ENCODE results near the gene DDX1. TPM values are rescaled to one million over a fixed set of nuclear protein-coding genes. Genes with fewer than 3 reads are reported as not detected.

DDX1 gene
- total and polyA plus RNA-seq, 12 donors: 39.4 to 122 (median 77.2) TPM

DNA sequence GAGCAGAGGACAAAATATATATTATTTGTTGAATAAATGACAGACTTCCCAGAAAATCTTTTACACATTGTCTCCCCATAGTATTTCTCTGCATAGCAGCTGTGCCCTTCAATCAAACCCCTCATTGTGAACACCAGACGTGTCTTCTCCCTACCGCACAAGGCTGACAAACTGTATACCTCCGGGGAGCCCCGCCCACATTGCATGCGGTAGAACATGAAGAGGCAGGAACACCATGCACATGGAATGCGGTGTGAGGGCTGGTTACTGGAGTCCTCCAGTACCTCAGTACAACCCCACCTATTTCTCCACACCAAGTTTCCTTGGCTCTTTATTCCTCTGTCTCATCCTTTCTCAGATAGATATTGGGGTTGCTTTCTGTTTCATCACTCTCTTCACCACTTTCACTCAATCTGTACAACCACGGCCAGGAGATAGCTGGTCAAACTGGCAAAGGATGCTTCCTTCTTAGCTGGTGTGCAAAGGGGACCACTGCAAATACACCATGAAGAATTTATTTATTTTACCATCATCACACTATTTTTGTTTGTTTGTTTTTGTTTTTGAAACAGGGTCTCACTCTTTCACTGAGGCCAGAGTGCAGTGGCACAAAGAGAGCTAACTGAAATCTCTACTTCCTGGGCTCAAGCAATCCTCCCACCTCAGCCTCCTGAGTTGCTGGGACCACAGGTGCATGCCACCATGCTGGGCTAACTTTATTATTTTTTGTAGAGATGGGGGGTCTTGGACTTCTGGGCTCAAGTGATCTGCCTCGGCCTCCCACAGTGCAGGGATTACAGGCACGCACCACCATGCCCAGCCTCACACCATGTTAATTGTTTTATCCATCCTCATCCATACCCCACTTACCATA is 28.2 kb upstream of the DDX1 start:
- intact Hi-C loops (cut with DNase I): no loop called here
- Histone ChIP-seq H3K27ac (no peak overlapping the region), H3K4me3 (no peak overlapping the region), H3K36me3 (replicated peaks in 1 of 2) (no peaks in the 10 kb centered on the region), H3K4me1 (replicated peaks in 1 of 2) (peaks cover 18 to 19% of the 10 kb centered on the region in 2 donors), H3K9me3 (replicated peaks in 1 of 3) (no peaks in the 10 kb centered on the region), H3K27me3 (no peaks in the 10 kb centered on the region)
- WGBS, 4 donors: 82 to 90% (median 87%) methylated on average over 9 of the region's 9 CpGs
- TF ChIP-seq, protein P1, sequence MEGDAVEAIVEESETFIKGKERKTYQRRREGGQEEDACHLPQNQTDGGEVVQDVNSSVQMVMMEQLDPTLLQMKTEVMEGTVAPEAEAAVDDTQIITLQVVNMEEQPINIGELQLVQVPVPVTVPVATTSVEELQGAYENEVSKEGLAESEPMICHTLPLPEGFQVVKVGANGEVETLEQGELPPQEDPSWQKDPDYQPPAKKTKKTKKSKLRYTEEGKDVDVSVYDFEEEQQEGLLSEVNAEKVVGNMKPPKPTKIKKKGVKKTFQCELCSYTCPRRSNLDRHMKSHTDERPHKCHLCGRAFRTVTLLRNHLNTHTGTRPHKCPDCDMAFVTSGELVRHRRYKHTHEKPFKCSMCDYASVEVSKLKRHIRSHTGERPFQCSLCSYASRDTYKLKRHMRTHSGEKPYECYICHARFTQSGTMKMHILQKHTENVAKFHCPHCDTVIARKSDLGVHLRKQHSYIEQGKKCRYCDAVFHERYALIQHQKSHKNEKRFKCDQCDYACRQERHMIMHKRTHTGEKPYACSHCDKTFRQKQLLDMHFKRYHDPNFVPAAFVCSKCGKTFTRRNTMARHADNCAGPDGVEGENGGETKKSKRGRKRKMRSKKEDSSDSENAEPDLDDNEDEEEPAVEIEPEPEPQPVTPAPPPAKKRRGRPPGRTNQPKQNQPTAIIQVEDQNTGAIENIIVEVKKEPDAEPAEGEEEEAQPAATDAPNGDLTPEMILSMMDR (IDR thresholded peaks at IDR 0.05): no peak
- no peak for TF ChIP-seq POLR2A (IDR thresholded peaks at IDR 0.05)
- DNase-seq: no peak

DNA sequence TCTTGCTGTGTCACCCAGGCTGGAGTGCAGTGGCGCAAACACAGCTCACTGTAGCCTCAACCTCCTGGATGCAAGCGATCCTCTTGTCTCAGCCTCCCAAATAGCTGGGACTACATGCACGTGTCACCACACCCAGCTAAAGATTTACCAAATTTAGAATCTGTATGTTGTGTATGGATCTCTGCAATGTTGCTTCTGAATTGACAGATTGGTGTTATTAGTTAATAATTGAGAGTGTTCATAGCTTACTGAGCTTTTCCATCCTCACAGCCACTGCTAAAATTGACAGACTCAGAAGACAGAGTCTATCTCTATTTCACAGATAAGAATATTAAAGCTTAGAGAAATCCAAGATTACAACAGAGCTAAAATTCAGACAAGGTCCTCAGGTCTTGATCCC is 26.3 kb upstream of the DDX1 start:
- TF ChIP-seq, protein P1 (IDR thresholded peaks at IDR 0.05): no peak
- no peak for TF ChIP-seq POLR2A (IDR thresholded peaks at IDR 0.05)
- no peak for DNase-seq
- Histone ChIP-seq H3K27ac (no peak overlapping the region), H3K9me3 (replicated peaks in 1 of 3) (no peaks in the 10 kb centered on the region), H3K4me3 (no peak overlapping the region), H3K36me3 (replicated peaks in 1 of 2) (no peaks in the 10 kb centered on the region), H3K4me1 (replicated peaks in 1 of 2) (peaks cover under 1 to 7% of the 10 kb centered on the region in 2 donors), H3K27me3 (no peaks in the 10 kb centered on the region)
- 76 to 82% (median 80%) methylated on average over 3 of the region's 3 CpGs for WGBS, 4 donors
- intact Hi-C loops (cut with DNase I): no loop called here

DNA sequence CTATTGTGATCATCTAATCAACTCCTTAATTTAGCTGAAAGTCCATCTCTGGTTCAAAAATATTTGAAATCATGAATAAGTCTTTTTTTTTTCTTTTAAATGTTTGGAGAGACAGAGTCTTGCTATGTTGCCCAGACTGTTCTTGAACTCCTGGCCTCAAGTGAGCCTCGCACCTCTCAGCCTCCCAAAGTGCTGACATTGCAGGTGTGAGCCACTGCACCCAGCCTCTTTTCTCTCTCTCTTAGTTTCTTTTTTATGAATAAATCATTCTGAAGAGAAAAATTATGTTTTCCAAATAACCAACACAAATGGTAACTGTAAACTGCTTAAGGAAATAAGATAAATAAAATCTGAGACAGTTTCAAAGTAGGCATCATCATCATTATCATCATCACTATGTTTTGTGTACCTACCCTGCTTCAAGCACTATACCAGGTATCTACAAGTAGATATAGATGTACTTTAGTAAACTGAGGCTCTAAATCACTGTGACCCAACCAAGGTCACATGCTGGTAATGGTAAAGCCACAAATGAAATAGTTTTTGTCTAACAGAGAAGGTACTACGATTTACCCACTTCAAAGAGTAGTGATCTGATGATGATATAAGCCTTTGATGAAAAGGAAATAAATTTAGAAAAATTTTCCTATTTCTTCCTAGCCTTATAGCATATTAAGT is 25.5 kb upstream of the DDX1 start:
- intact Hi-C loops (cut with DNase I): no loop called here
- WGBS, 4 donors: 30 to 39% (median 37%) methylated on average over 2 of the region's 2 CpGs
- DNase-seq: no peak
- TF ChIP-seq, protein P1 (IDR thresholded peaks at IDR 0.05): no peak
- no peak for TF ChIP-seq POLR2A (IDR thresholded peaks at IDR 0.05)
- Histone ChIP-seq H3K9me3 (replicated peaks in 1 of 3) (no peaks in the 10 kb centered on the region), H3K4me1 (replicated peaks in 1 of 2) (peaks cover 0 to 7% of the 10 kb centered on the region in 2 donors), H3K36me3 (replicated peaks in 1 of 2) (no peaks in the 10 kb centered on the region), H3K27ac (no peak overlapping the region), H3K27me3 (no peaks in the 10 kb centered on the region), H3K4me3 (no peak overlapping the region)

DNA sequence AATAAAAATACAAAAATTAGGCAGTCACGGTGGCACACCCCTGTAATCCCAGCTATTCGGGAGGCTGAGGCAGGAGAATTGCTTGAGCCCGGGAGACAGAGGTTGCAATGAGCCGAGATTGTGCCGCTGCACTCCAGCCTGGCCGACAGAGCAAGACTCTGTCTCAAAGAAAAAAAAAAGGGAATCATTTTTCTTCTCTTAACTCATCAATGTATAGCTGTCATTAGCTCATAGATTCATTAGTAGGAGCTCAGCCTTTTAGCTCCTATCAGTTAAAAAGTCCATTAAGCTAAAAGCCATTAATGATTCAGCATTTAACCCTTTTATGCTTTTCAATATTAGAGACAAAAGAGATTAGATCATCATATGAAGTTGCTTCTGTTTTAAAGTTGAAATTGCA is 24.8 kb upstream of the DDX1 start:
- Histone ChIP-seq H3K27me3 (no peaks in the 10 kb centered on the region), H3K4me3 (no peak overlapping the region), H3K27ac (no peak overlapping the region), H3K9me3 (replicated peaks in 1 of 3) (no peaks in the 10 kb centered on the region), H3K36me3 (replicated peaks in 1 of 2) (no peaks in the 10 kb centered on the region), H3K4me1 (replicated peaks in 1 of 2) (peaks cover 0 to under 1% of the 10 kb centered on the region in 2 donors)
- TF ChIP-seq POLR2A (IDR thresholded peaks at IDR 0.05): no peak
- TF ChIP-seq, protein P1 (IDR thresholded peaks at IDR 0.05): no peak
- DNase-seq: no peak
- intact Hi-C loops (cut with DNase I): no loop called here
- whole genome bisulfite sequencing, 4 donors: 85 to 89% (median 88%) methylated on average over 6 of the region's 6 CpGs

Data from adrenal gland (tissue), 12 donors.